Stimulated activated naive CD8-positive, alpha-beta T cell treated with anti-CD3 and anti-CD28 coated beads, Interleukin-15, amount 100 ng/mL, for 72 hours (primary cell): Measurements from ENCODE around the gene GLYATL1B.
"Not testable (repeated sequence)": the region's sequence is repeated elsewhere in the genome, so short reads cannot be mapped to it uniquely, and the experiment has no call there.

ENCODE experiments used
- ATAC-seq: fragments of 150-1000 bp; cut with Tn5 transposase; 2 replicates; pipeline ENCODE4 v1.10.0; 2021; ENCODE audit warnings: mild to moderate bottlenecking, moderate library complexity
- DNase-seq, 2 donors: peaks; one replicate each; pipeline ENCODE4 v3.0.0; 2021 to 2022
- H3K27ac Mint-ChIP-seq, 2 donors: one replicate each; pipeline ENCODE4 v1.8.0; 2022; ENCODE audit warnings: mild to moderate bottlenecking in 2 of 2, mixed read lengths in 2 of 2, moderate library complexity in 2 of 2
- H3K27me3 Mint-ChIP-seq: one replicate; pipeline ENCODE4 v1.8.0; 2022; ENCODE audit warnings: mixed read lengths
- H3K4me1 Mint-ChIP-seq: one replicate; pipeline ENCODE4 v1.8.0; 2022; ENCODE audit warnings: mild to moderate bottlenecking, mixed read lengths
- H3K4me3 Mint-ChIP-seq, 2 donors: one replicate each; pipeline ENCODE4 v1.8.0; 2022; ENCODE audit warnings: mild to moderate bottlenecking in 2 of 2, mixed read lengths in 2 of 2, moderate library complexity in 1 of 2
- H3K9me3 Mint-ChIP-seq, 2 donors: one replicate each; pipeline ENCODE4 v1.8.0; 2022; ENCODE audit warnings: mixed read lengths in 2 of 2

Gene GLYATL1B

DNA sequence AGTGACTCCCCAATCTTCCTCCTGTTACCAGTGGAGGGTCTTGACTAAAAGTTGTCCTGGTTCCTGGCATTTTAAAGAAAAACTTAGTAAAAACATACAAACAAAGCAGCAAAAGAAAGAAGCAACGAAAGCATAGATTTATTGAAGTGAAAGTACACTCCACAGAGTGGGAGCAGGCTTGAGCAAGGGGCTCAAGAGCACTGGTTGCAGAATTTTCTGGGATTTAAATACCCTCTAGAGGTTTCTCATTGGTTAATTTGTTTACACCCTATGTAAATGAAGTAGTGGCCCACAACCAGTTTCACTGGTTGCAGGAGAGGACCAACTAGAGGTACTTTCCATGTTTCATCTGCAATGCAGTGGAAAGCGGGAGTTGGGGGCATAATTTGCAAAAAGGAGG, 31.7 kb downstream of the GLYATL1B start:
- no peaks in the 10 kb centered on the region for H3K4me1 Mint-ChIP-seq
- ATAC-seq: no peak

DNA sequence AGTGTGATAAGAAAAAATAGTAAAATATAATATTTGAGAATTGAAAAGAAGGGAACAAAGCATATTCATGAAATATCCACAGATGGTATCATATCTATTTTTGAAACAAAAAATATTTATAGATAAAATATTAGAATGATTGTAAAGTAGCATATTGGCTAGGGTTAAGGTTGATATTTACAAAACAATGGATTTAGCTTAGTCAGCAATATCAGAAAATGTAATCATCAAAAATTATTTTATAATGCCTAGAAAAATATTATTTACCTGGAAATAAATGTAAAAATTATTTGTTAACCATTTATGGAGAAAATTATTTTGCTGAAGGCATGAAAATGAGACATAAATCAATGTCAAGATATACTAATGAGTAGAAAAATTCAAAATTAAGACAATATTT, 33.7 kb downstream of the GLYATL1B start:
- Mint-ChIP-seq H3K27ac (no peak overlapping the region), H3K4me3 (no peak overlapping the region), H3K4me1 (no peaks in the 10 kb centered on the region)

More for the DNA sequence above, 31.7 kb downstream of the GLYATL1B start:
- peaks cover 8% of the 10 kb centered on the region for H3K27me3 Mint-ChIP-seq
- H3K9me3 Mint-ChIP-seq: peaks cover 7 to 13% of the 10 kb centered on the region in 2 donors
- no peak for DNase-seq
- H3K27ac Mint-ChIP-seq: no peak overlapping the region
- H3K4me3 Mint-ChIP-seq: no peak overlapping the region

DNA sequence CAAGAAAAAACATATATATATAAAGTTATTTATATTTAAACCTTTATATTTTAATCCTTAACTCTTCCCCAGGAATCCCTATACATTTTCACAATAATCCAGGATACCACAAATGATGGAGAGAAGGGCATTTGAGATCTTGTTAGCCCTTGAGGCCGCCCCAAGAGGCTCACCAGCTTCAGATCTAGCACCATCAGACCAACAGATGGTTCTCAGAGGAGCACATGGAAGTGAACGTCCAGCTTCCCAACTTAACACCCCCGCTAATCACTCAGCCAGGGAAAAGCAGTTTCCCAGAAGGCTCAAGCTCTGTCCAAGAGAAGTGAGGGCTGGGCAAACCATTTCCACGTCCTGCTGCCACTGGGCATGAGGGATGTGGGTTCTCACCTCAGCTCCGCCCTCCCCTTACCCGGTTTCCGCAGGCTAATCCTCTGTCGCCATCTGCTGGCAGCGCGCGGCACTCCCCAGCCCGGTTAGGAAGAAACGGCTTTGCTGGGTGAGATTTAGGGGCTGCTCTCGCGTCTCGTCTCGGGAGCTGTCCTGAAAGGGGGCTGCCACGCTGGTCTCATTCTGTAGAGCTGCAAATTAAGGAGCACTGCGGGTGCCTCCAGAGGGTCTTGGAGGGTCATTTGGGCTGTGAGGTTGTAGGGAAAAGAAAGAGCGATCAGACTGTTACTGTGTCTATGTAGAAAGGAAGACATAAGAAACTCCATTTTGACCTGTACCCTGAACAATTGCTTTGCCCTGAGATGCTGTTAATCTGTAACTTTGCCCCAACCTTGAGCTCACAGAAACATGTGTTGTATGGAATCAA, 49.7 kb downstream of the GLYATL1B start:
- Mint-ChIP-seq H3K9me3 (peaks cover 12 to 21% of the 10 kb centered on the region in 2 donors), H3K4me3 (peak overlapping the region; percentile 68 to 72), H3K27me3 (no peaks in the 10 kb centered on the region), H3K27ac (peak overlapping the region in 1 of 2 donors; percentile 89), H3K4me1 (peaks cover 7% of the 10 kb centered on the region)
- DNase-seq: peak; percentile 86
- ATAC-seq: peak; percentile 99

More for the DNA sequence above, 33.7 kb downstream of the GLYATL1B start:
- Mint-ChIP-seq H3K27me3 (no peaks in the 10 kb centered on the region), H3K9me3 (peaks cover 7 to 13% of the 10 kb centered on the region in 2 donors)
- DNase-seq (no peak), ATAC-seq (no peak)

DNA sequence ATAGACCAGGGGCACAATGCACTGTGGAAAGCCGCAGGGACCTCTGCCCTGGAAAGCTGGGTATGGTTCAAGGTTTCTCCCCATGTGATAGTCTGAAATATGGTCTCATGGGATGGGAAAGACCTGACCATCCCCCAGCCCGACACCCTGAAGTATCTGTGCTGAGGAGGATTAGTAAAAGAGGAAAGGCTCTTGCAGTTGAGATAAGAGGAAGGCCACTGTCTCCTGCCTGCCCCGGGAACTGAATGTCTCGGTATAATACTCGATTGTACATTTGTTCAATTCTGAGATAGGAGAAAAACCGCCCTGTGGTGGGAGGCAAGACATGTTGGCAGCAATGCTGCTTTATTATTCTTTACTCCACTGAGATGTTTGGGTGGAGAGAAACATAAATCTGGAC, 50.4 kb downstream of the GLYATL1B start:
- not testable (repeated sequence) for H3K27ac Mint-ChIP-seq, H3K4me3 Mint-ChIP-seq, DNase-seq, ATAC-seq, H3K27me3 Mint-ChIP-seq
- peaks cover 10 to 15% of the 10 kb centered on the region in 2 donors for H3K9me3 Mint-ChIP-seq
- H3K4me1 Mint-ChIP-seq: peaks cover 14% of the 10 kb centered on the region

DNA sequence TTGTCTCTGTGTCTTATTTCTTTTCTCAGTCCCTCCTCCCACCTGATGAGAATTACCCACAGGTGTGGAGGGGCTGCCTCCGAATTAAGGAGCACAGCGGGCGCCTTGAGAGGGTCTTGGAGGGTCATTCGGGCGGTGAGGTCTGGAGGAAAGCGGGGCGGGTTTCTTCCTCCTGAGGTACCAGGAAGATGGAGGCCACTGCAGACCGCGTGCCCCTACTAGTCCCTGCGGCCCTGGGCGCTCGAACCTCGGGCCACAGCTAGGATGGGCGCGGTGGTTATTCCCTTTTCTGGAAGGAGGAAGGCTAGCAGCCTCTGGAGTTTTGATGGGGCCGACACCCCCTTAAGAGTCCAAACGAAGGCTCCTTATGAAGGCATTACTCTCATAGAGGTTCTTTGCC, 51.1 kb downstream of the GLYATL1B start:
- no peak for DNase-seq
- Mint-ChIP-seq H3K4me3 (no peak overlapping the region), H3K27me3 (no peaks in the 10 kb centered on the region), H3K4me1 (peaks cover 21% of the 10 kb centered on the region), H3K9me3 (peaks cover 8% of the 10 kb centered on the region in 2 donors), H3K27ac (peak overlapping the region in 1 of 2 donors; percentile 52)
- no peak for ATAC-seq

DNA sequence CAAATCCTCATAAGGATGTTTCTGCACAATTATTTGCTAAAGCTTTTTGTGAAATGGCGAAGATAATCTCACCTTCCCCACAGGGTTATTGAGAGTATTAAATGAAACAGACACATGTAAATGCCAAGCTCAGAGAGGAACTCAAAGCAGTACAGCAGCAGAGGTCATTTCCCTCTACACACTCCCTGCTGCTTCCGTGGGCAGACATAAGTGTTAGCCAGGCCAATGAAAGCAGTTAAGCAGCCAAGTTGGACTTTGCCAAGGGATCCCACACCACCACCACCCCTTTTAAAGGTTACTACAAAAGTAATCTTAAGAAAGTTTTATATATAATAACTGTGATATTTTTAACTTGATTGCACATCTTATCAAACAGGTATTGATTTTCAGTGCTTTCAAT, 52.5 kb downstream of the GLYATL1B start:
- DNase-seq: no peak
- no peak overlapping the region for H3K4me3 Mint-ChIP-seq
- no peak overlapping the region for H3K27ac Mint-ChIP-seq
- ATAC-seq: no peak
- peaks cover 30% of the 10 kb centered on the region for H3K4me1 Mint-ChIP-seq
- H3K9me3 Mint-ChIP-seq: no peaks in the 10 kb centered on the region
- no peaks in the 10 kb centered on the region for H3K27me3 Mint-ChIP-seq

DNA sequence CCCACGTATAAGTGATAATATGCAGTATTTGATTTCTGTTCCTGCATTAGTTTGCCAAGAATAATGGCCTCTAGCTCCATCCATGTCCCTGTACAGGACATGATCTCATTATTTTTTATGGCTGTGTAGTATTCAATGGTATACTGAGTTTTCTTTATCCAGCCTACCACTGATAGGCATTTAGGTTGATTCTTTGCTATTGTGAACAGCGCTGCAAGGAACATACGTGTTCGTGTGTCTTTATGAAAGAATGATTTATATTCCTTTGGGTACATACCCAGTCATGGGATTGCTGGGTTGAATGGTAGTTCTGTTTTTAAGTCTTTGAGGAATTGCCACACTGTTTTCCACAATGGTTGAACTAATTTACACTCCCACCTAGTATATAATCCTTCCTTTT, 55.1 kb downstream of the GLYATL1B start:
- H3K27me3 Mint-ChIP-seq: no peaks in the 10 kb centered on the region
- H3K27ac Mint-ChIP-seq: no peak overlapping the region
- H3K4me1 Mint-ChIP-seq: peaks cover 41% of the 10 kb centered on the region
- H3K9me3 Mint-ChIP-seq: no peaks in the 10 kb centered on the region
- DNase-seq (no peak), ATAC-seq (no peak)
- H3K4me3 Mint-ChIP-seq: no peak overlapping the region

DNA sequence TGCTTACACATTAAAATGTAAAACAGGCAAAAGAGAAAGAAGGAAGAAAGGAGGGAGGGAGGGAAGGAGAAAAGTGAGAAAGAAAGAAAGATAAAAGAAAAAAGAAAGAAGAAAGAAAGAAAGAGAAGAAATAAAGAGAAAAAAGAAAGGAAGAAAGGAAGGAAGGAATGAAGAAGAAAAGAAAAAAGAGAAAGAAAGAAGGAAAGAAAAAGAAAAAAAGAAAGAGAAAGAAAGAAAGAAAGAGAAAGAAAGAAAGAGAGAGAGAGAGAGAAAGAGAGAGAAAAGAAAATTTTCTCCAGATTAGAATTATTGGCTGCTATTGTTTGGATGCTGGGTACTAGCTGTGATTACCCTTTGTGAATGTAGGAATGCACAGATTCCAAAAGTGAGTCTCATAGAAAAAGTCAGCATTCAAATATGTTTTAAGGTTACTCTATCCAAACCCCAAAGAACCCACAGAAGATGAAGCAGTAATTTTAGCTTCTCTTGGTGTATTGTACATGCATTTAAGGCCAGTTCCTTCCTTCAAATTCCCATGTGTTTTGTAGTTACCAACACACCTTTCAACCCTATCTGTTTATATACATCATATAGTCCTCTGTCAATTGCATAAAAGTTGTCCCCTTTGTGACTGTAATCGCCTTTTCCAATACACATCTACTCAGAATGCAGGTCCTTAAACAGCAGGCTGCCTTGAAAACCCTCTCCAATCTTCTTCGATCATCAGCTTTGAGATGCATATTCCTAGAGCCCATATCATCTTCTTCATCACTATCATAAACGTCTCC, 55.8 kb downstream of the GLYATL1B start:
- Mint-ChIP-seq H3K27me3 (no peaks in the 10 kb centered on the region), H3K9me3 (no peaks in the 10 kb centered on the region), H3K27ac (peak overlapping the region; percentile 97 to 98), H3K4me3 (peak overlapping the region; percentile 86 to 95), H3K4me1 (peaks cover 46% of the 10 kb centered on the region)
- peak; percentile 1 for ATAC-seq
- DNase-seq: no peak

DNA sequence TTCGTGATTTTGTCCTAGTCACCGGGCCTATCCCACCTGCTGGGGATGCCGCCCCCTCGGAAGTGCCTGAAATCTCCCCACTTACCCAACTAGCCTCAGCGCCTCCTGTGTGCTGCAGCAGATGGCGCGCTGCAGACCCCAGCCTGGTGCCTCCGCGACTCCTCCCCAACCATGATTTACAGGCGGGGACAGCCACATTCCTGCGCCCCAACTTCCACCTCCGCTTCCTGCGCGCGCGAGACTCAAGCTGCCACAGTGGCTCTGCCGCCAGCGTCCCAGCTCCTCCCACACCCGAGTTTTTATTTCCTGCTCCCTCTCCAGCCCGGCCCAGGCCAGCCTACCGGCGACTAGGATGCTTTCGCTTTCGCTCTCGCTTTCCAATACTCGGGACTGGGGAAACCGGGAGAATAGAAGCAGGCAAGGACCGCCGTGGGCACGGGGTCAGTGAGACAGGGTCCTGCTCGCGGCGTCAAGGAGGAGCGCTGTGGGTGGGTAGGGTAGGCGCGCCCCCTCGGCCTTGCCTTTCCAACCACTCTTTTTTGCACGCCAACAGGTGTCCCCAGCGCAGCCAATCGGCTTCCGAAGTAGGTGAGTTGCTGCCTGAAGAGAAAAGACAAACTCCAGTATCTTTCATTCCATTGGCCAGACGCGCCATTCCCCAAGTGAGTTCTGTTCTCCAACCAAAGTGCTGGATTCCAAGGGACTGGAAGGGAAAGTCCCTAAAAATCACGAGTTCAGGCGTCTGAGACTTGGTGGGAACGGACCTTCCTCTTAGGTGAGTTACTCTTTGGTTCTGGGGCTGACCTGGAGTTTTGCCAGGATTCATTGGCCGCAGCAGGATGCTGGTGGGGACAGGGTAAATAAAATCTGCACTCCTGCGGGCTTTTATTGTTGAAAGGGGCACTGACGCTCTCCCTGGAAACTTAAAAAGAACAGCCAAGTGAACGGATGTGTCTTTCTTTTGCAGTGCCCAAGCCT, 56.7 kb downstream of the GLYATL1B start, which contains the start of gene FAM111A:
FAM111A (plus strand) TSS at position 327 of the 978 bp plus-strand sequence. CDS start 6,017 bp downstream, outside the sequence.
- Mint-ChIP-seq H3K9me3 (no peaks in the 10 kb centered on the region), H3K27ac (peak within 1 kb of the TSS; percentile 97 to 98), H3K4me1 (peaks cover 56% of the 10 kb centered on the region), H3K27me3 (no peaks in the 10 kb centered on the region), H3K4me3 (peak within 1 kb of the TSS; percentile 86 to 95)
- DNase-seq (peak; percentile 79 to 83), ATAC-seq (peak; percentile 80)

DNA sequence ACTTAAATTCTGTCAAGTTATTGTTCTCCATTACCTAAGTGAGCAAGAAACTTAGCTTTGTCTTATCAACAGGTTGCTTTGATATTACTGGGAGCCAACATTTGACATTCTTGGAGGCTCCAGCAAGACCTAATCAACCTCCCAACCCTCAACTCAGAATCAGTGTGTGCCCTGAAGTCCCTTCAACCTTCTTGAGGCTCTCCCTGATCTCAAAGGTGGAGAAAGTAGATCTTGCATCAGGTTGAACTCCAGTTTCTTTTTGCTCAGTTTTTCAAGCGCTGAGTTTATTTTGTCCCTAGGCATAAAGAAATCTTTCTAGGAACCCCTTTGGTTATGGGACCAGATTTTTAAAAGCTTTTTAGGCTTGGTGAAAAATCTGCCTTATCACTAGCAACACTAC, 58.0 kb downstream of the GLYATL1B start:
- DNase-seq (no peak), ATAC-seq (no peak)
- Mint-ChIP-seq H3K4me1 (peaks cover 66% of the 10 kb centered on the region), H3K9me3 (no peaks in the 10 kb centered on the region), H3K4me3 (peak overlapping the region; percentile 86 to 95), H3K27ac (peak overlapping the region; percentile 13 to 94), H3K27me3 (no peaks in the 10 kb centered on the region)
